GM12874 (cell line): ENCODE data around the gene NOL8.

Experiments
- TF ChIP-seq, protein P1 (sequence below): IDR thresholded peaks from 2 replicates; pipeline ENCODE4 v1.5.1; 2011; ENCODE audit warnings: low read depth, mild to moderate bottlenecking, control low read depth, low read length, moderate library complexity; ENCODE audit not compliant: insufficient read depth

Gene NOL8

DNA sequence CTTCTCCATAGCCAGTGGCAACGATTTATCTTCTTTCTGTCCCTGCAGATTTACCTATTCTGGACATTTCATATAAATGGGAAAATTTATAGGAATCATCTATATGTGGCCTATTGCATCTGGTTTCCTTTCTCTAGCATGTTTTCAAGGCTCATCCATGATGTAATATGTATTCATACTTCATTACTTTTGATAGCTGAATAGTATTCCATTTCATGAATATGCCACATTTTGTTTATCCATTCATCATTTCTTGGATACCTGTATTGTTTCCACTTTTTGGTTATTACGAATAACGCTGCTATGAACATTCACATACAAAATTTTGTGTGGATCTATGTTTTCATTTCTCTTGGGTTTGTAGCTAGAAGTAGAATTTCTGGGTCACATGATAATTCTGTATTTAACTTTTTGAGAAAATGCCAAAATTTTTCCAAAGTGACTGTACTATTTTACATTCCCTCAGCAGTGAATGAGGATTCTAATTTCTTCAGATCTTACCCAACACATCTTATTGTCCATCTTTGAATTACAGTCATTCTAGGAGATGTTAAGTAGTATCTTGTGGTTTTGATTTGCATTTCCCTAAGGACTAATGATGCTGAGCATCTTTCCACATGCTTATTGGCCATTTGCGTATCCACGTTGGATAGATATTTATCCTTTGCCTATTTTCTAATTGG, 35.3 kb downstream of the NOL8 start:
- TF ChIP-seq, protein P1, sequence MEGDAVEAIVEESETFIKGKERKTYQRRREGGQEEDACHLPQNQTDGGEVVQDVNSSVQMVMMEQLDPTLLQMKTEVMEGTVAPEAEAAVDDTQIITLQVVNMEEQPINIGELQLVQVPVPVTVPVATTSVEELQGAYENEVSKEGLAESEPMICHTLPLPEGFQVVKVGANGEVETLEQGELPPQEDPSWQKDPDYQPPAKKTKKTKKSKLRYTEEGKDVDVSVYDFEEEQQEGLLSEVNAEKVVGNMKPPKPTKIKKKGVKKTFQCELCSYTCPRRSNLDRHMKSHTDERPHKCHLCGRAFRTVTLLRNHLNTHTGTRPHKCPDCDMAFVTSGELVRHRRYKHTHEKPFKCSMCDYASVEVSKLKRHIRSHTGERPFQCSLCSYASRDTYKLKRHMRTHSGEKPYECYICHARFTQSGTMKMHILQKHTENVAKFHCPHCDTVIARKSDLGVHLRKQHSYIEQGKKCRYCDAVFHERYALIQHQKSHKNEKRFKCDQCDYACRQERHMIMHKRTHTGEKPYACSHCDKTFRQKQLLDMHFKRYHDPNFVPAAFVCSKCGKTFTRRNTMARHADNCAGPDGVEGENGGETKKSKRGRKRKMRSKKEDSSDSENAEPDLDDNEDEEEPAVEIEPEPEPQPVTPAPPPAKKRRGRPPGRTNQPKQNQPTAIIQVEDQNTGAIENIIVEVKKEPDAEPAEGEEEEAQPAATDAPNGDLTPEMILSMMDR = no peak

DNA sequence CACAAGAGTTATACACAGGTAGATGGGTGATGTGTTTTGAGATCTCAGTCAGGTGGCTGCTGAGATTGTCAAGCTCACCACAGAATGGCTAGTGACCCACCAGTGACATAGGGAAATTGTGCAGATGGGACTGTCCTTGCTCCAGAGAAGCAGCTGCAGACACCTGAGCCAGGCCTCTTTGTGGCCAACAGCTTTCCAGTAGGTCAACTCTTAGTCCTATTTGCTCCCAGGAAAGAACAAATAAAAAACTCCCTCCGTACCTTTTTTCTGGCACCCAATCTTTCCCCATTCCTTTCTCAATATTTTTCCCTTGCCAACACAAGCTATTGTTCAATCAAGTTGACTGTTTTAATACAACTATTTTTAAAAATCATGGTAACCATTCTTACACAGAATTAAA, 45.8 kb downstream of the NOL8 start:
- TF ChIP-seq, protein P1 = no peak

DNA sequence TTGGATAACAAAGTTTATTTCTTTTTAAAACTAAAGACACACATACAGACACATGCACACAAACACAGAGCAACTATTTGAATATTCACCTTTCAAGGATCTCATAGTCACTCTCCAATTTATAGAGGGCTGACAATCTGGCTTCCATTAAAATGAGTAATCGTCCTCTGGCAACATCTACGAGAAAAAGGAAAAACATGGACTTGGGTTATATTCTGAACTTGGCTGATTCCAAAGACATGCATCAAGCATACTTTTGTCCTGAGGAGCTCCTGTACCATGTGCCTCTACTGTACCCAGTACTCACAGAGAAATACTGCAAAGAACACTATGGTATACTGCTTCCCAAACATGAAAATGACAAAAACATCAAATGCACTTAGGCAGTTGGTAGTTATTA, 47.0 kb downstream of the NOL8 start:
- TF ChIP-seq, protein P1 = no peak

DNA sequence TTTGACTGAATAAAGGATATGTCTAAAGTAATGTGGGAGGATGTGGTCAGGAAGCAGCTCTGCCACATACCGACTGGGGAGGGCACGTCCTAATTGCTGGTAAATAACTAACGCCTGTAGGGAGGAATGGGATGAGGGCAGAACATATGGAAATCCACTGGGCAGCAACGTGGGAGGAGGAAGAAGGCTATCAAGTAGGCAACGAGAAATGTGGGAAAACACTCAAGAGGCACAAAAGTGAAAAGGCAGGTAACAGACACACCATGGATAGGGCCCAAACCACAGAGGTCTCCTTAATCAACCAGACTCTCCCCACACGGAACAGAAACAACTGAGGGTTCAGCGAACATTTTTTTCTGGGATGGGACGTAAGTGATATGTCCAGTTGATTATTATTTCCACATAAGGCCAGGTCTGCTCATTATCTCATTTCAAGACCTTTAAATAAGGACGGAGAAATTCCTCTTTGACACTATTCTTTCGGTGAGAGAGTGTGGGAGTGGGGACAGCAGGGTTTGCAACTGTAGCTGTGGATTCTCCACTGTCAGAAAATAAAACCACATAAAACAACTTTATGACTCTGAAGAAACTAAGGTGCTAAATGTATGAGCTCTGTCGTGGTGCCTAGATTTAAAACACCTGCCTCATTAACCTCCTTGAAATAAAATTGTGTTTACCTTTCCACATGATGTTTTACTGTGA, 48.7 kb downstream of the NOL8 start:
- TF ChIP-seq, protein P1 = no peak

DNA sequence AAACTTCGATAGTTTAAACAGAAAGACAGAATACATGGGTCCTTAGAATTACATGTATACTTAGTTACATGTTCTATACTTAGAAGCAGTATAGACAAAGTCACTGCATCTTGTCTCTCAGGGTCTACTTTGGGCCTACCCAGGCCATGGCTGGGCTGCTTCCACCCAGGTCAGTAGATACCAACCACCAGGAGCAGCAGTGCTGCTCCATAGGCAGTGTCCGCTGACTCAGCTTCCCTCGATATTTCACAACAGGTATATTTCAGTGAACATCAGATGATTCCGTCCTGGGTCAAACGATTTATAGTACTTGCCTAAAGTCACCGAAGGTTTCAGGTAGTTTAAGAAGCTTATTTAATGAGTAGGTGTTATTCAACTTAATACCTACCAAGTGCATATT, 49.6 kb downstream of the NOL8 start:
- TF ChIP-seq, protein P1 = no peak

DNA sequence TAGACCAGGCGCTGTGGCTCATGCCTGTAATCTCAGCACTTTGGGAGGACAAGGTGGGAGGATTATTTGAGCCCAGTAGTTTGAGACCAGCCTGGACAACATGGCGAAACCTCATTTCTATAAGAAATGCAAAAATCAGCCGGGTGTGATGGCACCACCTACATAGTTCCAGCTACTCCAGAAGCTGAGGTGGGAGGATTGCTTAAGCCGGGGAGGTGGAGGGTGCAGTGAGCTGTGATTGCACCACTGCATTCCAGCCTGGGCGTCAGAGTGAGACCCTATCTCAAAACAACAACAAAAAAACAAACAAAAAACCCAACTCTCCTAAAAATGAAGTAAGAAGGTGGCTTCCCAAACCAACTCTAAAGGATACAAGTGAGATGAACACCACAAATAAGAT, 54.6 kb downstream of the NOL8 start:
- TF ChIP-seq, protein P1 = no peak

DNA sequence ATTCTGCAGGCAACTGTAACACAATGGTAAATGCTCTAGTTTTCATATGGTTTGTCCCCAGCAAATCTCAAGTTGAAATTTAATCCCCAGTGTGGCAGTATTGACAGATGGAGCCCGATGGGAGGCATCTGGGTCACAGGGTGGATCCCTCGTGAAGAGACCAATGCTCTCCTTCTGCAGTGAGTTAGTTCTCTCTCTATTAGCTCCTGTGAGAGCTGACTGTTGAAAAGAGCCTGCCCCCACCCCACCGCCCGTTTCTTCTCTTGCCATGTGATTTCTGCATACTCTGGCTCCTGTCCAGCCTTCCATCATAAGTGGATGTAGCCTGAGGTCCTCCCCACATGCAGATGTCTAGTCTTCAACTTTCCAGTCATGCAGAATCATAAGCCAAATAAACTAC, 58.7 kb downstream of the NOL8 start:
- TF ChIP-seq, protein P1 = no peak
